Hematopoietic multipotent progenitor cell treated with erythropoietin and hydrocortisone succinate and interleukin-3 and kit ligand, for 6 days (in vitro differentiated cells): ENCODE results near the gene SSPN.

Experiments
- DNase-seq: peaks from one replicate; pipeline ENCODE4 v3.0.0-alpha.2; 2015

SSPN gene

GRCh38 chr12:26290565-26290964 lies 95.2 kb downstream of the SSPN start:
- DNase-seq, result no peak

- no peak for DNase-seq
These were observed 97.2 kb downstream of the SSPN start for GRCh38 chr12:26292596-26292995.

DNA sequence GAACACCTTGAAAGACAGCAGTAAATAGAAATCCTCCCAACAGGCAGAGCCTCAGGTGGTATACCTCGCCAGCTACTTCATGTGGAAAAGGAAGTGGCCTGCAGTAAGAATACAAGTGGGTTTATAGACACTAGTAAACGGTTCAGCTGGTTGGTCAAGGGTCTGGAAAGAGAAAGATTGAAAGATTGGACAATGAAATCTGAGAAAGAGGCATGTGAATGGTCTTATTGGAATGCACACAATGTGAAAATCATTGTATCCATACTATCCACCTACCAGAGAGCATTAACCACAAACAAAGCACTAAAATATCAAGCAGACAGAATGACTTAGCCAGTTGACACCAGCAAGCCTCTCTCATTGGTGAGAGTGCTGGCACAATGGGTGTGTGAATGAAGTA lies 98.2 kb downstream of the SSPN start:
- no peak for DNase-seq

DNA sequence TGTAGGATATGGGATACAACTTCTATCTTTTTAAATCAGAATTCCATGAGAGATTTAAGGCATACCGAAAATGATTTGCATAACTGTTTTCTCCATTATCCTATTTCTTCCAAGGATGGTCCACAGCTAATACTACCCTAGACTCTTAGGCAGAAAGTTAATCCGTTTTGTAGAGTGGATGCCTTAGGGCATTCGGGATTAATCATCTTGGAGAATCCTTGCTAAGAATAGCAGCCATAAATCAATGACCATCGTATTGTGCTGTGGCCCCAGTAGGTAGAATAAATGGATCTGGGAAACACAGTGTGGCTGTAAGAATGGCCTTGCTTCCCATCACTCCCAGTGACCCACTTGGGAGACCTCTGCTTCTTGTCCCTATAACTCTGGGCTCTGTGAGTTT lies 99.6 kb downstream of the SSPN start:
- DNase-seq, result no peak

DNA sequence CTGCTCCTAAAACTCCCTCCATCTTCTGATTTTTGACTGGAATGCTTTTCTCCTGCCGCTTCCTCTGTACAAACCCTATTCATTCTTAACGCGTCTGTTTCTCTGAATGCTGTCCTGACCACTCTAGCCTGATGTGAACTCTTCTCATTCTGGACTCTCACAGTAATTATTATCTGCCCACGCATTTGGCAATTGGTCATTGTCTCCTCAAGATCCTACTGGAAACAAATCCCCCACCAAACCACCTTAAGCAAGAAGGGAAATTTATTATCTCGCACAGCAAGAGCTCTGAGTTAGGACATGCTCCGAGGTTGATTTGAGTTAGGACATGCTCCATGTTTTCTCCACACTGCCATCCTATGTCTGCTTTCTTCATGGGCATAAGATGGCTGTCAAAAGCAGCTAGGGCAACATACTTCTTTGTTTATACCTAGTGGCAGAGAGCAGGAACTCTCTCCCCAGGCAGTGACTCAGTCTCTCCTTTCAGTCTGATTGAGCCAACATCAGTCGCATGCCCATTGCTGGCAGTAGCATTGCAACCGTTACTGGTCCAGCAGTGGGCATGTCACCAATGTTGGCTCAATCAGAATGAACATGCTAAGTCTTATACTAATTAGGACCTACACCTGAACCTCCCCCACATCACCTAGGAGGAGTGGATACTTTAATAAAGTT lies 102.2 kb downstream of the SSPN start:
- DNase-seq, result no peak

DNA sequence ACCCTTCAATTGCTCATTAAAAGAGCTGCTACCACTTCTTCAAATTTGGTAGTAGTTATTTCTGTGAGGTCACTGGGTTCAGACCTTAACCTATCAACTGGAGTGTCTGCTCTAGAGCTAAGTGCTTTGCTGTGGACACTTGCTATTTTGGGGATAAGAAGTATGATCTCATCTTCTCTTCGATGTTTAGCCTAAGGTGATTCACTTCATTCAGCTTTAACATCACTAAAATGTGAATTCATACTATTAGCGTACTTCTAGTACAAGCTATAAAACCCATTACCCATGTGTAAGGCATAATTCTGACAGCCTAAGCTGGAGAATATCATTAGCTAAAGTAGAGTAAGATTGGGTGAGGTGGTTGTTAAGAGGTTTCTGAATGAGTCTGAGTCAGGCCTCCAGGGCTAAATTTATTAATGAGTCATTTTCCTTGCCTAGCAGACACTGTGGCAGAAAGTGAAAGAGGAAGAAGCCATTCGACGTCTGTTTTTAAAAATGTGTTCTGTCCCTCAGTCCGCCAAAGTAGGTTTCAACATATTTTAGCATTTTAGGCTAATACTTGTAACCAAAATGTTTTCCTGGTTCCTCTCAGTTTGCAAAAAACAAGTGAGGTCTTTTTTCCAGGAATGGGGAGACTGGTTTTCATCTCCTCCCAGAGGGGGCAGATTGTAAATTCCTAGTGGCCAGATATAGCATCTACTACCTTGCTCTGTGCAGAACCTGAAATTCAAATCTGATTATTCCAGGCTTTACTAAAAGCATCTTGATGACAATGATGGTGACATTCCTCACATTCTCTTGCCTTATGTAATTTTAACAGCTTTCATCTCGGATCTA lies 103.6 kb downstream of the SSPN start:
- peak; percentile 74 for DNase-seq

GRCh38 chr12:26299751-26300150 lies 104.4 kb downstream of the SSPN start:
- peak; percentile 54 for DNase-seq
